ENCODE measurements around the gene RUBCNL. TPM values are rescaled to one million over a fixed set of nuclear protein-coding genes. Genes with fewer than 3 reads are reported as not detected.
A peak's percentile ranks its signal among the peaks of the same experiment; 100 is the strongest.

Gene RUBCNL
- total and polyA plus RNA-seq, 9 of the 15 experiments (the other 6 are each of a cell fraction or from before 2014, with no cell fraction given): 0.04 to 0.35 (median 0.12) TPM; not detected in 3

- TF ChIP-seq ARID4B (CRISPR knock-in tag; IDR thresholded peaks at IDR 0.05): no peak
- no peak for TF ChIP-seq ATF7 (IDR thresholded peaks at IDR 0.05)
- no peak; the same call in 1 of the 2 replicates for TF ChIP-seq PML (IDR thresholded peaks at IDR 0.05; ENCODE audit: low read length)
- peak; percentile 91 for TF ChIP-seq MEIS2 (IDR thresholded peaks at IDR 0.05; ENCODE audit: partially characterized antibody)
- TF ChIP-seq DMBX1 (CRISPR knock-in tag; IDR thresholded peaks at IDR 0.05; ENCODE audit: borderline replicate concordance): no peak
- TF ChIP-seq RBM15 (IDR thresholded peaks at IDR 0.05; ENCODE audit: insufficient read depth, low read length): no peak
- TF ChIP-seq ZBTB11 (CRISPR knock-in tag; IDR thresholded peaks at IDR 0.05): no peak
- no peak for TF ChIP-seq ZNF311 (CRISPR knock-in tag; IDR thresholded peaks at IDR 0.05)
- TF ChIP-seq PHF8 (IDR thresholded peaks at IDR 0.05; ENCODE audit: borderline replicate concordance, low read length): no peak
- no peak for TF ChIP-seq KDM4B (IDR thresholded peaks at IDR 0.05; ENCODE audit: borderline replicate concordance in 2 of 2, low read depth in 1 of 2)
- TF ChIP-seq COPS2 (conservative IDR thresholded peaks at IDR 0.05): no peak
- no peak for TF ChIP-seq NFRKB (IDR thresholded peaks at IDR 0.05; ENCODE audit: low read depth)
- TF ChIP-seq KAT2B (IDR thresholded peaks at IDR 0.05; ENCODE audit: low read depth, low read length): no peak
- TF ChIP-seq ZNF174 (CRISPR knock-in tag; IDR thresholded peaks at IDR 0.05): no peak
- no peak for TF ChIP-seq HDAC8 (tag; IDR thresholded peaks at IDR 0.05)
- TF ChIP-seq RFX7 (CRISPR knock-in tag; IDR thresholded peaks at IDR 0.05): no peak
Measured at GRCh38 chr13:46374710-46375109, 12.3 kb downstream of the RUBCNL start (continued).

Measured in K562 (cell line).